SU-DHL-6 (cell line): ENCODE results near the gene P3H3.

ENCODE experiments used
- CTCF ChIP-seq: fragments of 200-600 bp; sonication (generic); IDR thresholded peaks from one replicate; pipeline ENCODE4 v1.5.1; 2017; ENCODE audit warnings: antibody characterized with exemption, mild to moderate bottlenecking, low read length, moderate library complexity; ENCODE audit not compliant: insufficient read depth, poor library complexity, severe bottlenecking
- EZH2phosphoT487 ChIP-seq: fragments of 200-600 bp; sonication (generic), shearing (Covaris generic); conservative IDR thresholded peaks from 2 replicates; pipeline ENCODE4 v1.6.1; 2018; ENCODE audit warnings: mild to moderate bottlenecking, antibody characterized with exemption, low read length, moderate library complexity, mixed read lengths

DNA sequence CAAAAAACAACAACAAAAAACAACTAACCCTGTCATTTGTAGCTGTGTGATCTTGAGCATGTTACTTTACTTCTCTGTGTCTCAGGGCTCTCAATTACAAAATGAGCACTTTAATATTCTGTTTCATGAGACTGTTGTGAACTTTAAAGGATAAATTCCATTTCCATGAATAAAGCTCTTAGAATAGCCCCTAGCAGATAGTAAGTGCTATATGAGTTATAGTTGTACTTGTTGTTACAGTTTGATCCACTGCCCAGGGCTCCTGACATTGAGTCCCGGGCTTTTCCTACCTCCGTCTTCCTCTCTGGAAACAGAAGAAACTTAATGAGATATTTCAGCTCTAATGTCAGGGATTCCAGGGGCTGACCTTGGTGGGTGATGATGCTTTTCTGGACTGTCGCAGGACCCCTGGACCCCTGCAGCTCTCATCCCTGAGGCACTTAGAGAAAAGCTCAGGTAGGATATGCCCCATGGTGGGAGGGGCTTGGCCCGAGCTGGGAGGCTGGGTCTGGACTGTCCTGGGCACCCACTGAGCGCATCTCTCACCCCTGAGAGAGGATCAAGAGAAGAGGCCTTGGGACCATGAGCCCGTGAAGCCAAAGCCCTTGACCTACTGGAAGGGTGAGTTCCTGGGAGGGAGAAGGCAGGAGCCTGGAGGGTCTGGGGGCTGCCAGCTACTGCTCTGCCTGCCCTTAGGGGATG lies 5.1 kb downstream of the P3H3 start:
- TF ChIP-seq CTCF, result no peak
- TF ChIP-seq EZH2phosphoT487, result no peak
